Measurements from ENCODE around the gene CACNB1.
"Not testable (repeated sequence)": the region's sequence is repeated elsewhere in the genome, so short reads cannot be mapped to it uniquely, and the experiment has no call there.

CACNB1 gene

DNA sequence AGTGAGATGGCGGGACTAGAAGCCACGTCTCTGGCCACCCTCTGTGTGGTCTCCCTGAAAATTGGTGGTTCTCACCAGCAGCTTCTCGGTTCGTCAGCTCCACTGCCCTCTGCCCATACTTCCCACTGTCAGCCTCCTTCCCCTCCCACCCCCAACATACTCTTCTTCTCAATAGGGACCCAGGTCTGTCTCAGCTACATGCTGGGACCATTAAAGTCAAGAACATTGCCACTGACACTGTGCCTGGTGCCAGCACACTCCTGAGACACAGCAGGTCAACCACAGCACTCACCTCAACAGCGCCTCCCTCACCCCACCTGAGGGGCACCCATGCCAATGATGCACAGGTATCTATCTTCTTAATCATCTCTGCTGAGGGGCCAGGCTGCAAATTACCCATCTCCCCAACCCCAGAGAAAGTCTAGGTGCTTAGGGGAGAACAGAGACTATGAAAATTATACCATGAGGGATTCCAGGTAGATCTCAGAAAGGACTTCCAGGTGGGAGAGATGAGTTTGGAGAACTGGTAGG is 47.3 kb downstream of the CACNB1 start:
- no peak for DNase-seq

DNA sequence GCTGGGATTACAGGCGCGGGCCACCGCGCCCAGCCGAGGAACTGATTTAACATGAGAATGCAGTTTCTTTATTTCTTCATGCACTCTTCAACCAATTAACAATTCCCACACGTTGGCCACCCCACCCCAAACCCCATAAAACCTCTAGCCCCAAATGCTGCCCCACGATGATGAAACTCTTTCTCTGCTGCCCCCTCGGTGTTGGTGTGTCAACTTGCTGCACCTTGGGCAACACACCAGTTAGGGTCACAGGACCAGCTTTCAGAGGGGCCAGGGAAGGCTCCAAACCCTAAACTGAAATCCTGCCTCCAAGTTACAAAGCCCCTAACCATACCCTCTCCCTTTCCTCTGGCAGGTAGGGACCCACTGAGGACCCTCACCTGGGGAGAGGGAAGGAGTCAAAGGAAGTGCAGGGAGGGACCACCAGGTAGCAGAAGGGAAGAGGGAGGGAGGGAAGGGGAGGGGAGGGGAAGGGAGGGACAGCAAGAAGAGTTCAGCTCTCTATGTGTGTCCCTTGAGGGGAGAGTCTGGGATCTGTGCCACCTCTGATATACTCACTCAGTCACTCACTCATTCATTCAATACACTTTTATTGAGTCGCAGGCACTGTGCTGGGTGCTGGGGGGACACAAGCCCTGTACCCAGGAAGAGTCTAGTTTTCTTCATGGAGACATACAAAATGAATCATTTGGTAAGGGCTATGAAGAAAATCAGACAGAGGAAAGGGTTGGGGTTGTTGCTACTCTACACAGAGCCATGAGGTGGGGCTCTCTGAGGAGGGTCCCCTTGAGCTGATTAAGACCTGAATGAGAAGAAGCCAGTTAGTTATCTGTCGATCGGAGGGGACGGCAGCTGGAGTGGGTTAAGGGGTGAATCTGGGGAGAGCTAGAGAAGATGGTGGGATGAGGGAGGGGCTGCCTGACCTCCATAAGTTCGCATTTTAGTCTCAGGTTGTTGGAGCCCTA is 50.0 kb downstream of the CACNB1 start:
- no peak for DNase-seq

DNA sequence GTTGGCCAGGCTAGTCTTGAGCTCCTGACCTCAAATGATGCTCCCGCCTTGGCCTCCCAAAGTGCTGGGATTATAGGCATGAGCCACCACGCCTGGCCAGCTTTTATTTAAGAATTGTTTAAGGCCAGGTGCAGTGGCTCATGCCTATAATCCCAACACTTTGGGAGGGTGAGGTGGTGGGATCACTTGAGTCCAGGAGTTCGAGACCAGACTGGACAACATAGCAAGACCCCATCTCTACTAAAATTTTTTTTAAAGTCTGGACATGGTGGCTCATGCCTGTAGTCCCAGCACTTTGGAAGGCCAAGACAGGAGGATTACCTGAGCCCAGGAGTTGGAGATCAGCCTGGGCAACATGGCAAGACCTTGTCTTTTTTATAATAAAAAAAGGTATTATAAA is 51.2 kb downstream of the CACNB1 start:
- no peak for DNase-seq

DNA sequence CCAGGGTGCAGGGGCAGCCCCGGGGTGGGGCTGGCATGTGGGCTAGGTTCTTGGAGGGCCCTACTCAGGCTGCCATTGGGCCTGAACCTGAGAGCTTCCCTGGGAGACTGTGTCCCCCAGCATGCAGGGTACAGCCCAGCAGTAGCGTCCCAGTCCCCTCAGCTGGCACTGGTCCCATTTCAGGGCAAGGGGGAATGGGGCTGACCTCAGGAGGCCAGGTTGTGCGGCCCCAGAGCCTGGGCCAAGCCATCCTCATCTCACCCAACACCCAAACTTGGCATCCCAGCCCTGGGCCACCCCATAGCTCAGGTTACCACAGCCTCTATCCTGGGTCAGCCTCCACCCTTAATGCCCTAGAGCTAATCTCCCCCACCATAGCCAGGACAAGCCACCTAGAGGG is 52.3 kb downstream of the CACNB1 start:
- no peak for DNase-seq

DNA sequence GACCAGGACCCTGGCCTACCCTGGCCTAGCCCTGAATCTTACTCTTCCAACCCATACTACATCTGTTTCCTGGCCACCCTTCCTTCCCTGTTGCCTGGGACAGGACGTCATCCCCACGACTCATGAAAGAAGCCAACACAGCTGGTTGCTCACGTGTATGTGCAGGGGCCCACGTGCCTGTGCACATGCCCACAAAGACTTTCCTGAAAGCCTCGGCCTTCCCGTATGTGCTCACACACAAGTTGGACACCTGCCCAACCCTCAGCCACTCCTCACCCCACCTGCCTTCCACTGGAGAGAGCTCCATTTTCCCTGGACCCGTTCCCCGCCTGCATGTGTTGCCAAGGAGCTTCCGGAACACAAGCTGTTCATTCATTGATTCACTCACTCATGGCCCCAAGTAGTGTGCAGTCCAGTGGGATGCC is 53.0 kb downstream of the CACNB1 start:
- DNase-seq, result no peak

DNA sequence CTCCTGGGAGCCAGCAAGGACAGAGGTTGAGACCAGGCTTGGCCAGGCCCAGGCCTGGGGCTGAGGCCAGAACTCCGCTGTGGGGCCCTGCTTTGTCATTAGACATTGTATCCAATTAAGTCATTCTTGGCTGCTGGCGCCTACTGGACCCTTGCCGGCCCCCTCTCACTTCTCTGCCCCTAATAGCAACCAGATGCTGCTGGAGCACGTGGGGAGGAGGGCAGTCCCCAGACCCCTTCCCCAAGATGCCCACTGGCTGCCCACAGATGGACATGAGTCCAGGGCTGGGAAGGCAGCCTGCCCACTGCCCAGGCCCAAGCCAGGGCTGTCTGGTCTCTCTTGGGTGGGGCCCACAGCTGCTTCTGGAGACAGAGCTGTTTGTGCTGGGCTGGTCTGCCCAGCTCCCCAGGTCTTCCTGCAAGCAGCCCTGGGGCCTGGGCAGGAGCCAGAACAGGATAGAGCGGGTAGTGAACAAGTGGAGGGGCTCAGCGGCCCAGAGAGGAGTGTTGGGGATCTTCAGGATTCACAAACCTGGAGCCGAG is 53.8 kb downstream of the CACNB1 start:
- no peak for DNase-seq

DNA sequence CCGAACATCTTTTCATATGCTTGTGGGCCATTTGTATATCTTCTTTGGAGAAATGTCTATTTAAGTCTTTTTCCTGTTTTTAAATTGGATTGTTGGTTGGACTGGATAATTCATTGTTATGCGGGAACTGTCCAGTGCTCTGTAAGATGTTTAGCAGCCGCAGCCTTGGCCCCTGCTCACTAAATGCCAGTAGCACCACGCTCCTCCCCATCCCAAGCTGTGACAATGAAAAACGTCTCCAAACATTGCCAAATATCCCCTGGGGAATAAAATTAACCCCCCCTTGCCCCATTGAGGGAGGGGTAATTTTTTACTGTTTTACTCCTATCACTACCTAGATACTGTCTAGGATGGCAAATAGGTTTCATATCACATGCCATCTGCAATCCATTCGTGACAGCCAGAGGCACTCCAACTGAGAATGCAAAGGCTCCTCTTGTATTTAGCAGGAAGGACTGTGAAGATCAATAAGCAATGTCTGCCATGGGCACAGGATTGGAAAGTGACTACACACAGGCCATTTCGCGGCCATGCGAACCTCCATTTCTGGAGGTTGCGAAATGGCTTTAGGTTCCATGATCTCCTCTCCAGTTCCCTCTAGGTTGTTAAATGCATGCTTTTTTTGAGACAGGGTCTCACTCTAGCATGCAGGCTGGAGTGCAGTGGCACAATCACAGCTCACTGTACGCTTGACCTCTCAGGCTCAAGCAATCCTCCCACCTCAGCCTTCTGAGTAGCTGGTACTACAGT is 55.4 kb downstream of the CACNB1 start:
- no peak for DNase-seq

DNA sequence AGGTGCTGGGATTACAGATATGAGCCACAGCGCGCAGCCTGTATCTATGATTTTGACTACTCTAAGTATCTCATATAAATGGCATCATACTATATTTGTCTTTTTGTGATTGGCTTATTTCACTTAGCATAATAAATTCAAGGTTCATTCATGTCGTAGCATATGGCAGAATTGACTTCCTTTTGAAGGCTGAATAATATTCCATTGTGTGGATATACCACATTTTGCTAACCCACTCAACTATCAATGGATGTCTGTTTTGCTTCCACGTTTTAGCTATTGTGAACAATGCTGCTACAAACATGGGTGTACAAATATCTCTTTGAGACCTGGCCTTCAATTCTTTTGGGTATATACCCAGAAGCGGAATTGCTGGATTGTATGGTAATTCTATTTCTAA is 56.2 kb downstream of the CACNB1 start:
- DNase-seq, result no peak

DNA sequence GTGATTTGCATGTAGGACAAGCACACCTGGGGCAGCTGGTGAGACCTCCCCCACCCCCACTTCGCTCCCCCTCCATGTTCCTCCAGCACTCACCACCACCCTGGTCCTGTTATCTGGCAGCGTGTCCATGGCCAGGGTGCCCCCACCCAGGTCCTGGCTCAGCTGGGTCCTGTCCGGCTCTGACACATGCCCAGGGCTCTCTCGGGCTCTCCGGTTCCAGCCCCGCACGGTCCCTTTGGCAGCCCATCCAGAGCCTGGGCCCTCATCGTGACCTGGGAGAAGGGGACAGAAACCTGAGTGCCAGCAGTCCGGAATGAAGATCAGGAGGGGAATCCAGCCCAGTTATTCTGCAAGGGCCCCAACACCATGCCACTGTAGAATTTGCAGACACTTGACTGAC is 57.9 kb downstream of the CACNB1 start:
- DNase-seq, result no peak

DNA sequence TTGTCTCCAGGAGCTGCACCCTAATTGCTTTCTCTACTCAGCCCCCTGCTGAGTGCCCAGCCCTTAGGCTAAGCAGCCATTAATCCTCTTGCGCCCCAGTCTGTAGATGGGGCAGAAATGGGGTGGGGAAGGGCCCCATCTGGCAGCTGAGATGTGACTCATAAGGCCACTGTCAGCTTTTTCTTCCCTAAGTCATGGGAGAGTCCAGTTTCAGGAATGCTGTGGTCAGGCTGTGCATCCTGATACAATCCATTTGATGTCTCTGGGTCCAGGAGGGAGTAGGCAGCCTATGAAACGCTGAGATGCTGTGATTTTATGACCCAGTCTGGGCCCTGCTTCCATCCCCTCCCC is 58.3 kb downstream of the CACNB1 start:
- DNase-seq, result no peak

DNA sequence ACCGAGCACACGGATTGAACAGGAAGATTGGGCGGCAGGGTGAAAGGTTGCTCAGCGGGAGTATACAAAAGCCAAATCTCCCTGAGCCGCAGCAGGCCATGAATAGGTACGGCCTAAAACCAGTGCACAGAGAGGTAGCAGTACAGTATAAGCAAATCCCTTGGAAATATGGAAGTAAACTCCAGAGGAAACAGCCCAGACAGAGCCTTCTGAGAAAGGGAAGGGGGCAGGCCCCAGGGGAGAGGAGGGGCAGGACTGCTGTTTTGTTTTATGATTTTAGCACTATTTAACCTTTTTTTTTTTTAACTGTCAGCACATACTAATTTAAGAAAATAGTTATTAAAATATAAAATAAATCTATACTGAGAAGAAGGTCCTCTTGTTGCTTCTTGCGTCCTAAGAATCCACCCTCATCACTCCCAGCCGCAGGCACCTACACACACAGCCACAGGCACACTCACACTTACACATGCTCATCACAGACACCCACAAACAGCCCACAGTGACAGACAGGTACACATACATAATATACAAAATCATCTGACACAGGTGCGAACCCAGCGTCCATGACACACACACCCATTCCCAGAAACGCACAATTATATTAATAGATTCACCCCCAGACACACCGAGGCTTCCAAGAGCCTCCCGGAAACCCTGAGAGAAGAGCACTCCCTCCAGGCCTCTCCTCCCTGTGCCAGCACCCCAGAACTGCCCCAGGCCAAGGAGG is 58.9 kb downstream of the CACNB1 start:
- no peak for DNase-seq

DNA sequence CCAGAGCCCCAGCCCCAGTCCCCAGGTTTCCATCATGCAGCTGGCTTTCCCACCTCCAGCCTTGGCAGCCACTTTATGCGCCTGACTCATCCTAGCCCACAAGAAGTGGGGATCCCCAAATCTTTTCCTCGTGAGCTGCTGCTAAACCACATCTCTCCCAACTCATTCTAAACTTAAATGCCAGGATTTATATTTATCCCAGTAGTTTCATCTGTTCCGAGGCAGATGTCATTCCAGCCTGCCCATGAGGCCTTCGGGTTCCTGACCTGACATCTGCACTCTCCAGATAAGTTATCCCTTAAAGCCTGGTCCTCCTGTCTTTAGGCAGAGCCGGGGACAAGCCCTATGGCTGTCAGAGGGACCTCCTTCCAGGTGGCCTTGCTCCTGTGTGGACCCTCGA is 62.6 kb downstream of the CACNB1 start:
- DNase-seq, result no peak

DNA sequence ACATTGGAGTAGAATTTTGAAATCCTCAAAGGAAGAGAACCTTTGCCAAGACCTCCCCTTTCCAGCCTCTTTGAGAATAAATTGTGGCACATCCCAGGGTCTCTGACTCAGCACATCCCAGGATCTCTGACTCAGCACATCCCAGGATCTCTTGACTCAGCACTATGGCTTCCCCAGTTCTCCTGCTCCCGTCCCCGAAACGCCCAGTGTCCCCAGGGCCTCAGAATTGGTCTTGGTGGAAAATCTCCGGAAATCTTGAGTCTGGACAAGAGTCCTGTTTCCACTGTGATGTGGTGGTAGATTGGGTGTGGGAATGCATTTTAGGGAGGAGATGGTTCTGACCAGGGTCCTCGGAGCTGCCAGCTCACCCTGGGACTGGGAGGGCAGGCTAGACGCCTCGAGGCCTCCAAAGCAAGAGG is 65.3 kb downstream of the CACNB1 start:
- DNase-seq, result no peak

DNA sequence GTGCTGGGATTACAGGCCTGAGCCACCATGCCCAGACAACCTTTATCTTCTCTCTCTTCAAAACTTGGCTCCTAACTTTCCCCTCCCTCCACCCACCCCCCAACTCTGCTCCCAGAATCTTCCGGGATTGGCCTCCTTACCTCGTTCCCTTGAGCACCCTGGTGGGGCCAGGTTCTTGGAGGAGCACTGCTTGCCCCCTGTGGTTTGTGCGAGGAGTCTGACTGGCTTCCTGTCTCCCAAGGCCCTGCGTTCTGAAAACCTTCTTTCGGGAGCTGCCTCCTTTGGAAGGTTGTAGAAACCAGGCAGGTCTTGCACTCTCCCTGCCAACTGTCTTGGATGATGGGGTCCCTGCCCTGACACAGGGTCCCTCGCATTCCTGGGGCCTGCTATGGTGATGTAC is 65.9 kb downstream of the CACNB1 start:
- DNase-seq, result no peak

DNA sequence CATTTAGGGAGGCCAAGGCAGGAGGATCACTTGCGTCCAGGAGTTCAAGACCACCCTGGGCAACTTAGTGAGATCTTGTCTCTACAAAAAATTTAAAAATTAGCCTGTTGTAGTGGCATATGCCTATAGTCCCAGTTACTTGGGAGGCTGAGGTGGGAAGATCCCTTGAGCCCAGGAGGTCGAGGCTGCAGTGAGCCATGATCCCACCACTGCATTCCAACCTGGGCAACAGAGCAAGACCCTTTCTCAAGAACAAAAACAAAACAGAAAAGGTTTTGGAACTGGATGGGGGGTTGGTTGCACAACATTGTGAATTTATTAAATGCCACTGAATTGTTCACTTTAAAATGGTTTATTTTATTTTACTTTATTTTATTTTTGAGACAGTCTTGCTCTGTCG is 67.3 kb downstream of the CACNB1 start:
- DNase-seq, result no peak

DNA sequence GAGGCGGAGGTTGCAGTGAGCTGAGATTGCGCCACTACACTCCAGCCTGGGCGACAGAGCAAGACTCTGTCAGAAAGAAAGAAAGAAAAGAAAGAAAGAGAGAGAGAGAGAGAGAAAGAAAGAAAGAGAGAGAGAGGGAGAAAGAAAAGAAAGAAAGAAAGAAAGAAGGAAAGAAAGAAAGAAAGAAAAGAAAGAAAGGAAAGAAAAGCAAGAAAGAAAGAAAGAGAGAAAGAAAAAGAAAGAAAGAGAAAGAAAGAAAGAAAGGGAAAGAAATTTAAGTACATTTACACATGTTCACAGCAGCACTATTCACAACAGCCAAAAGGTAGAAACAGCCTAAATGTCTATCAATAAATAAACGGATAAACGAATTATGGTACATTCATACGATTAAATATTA is 67.9 kb downstream of the CACNB1 start:
- not testable (repeated sequence) for DNase-seq

DNA sequence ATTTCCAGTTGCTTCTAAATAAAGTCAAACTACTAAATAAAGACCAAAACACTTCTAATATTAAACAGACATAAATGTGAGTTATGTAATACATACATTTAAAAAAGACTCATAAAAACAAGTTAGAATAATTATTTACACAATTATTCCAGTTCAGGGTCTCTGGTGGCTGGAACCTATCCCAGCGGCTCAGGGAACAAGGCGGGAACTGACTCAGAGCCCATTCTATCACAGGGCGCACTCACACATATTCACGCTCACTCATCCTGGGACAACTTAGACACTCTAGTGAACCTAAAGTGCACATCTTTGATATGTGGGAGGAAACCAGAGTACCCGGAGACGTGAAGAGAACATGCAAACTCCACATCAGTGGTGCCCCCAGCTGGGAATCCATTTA is 71.0 kb downstream of the CACNB1 start:
- no peak for DNase-seq

DNA sequence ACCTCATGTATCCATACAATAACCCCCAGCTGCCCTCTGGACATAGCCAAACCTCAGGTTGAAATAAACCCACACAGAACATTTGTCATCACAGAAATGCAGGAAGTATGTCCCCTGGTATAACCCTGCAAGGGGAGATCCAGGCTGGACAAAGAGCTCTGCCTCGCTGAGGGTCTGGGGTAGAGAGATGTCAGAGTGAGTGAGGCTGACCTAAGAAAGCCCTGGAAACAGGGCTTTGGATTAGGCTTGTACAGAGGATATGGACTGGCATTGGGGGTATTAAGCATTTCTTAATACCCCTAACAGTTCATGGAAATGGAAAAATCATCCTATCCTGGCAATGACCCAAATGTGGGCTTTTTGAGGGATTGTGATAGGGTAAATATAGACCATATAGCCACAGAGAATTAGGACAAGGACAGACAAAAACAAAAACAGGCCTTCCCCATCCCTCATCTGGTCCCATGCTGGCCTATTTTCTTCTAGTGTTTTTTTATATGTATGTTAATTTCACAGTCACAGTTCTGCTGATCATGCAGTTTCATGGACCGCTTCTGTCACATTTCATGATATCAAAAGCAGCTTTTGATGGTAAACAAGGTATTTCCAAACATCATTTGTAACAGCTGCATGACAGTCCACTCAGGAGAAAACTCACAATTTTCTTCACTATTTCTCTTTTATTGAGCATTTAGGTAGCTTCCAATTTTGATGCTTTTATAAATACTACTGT is 72.2 kb downstream of the CACNB1 start:
- no peak for DNase-seq

DNA sequence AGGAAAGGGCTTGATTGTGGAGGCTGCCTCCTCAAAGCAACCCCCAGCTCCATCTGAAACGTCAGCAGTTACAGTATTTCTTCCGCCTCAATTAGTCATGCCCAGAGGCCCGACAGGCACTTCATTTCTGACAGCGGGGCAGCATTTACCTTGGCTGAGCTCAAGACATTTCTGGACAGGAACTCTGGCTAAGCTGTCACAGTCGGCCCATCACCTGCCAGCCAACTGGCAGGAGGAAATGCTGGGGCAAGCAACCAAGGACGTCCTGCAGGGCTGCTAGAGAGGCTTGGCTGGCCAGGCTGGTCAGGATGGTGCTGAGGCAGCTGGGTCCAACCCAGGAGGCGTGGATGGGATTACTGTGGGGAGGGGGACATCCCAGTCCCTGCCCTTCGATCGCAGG is 73.8 kb downstream of the CACNB1 start:
- no peak for DNase-seq
